Natural killer cell (primary cell): ENCODE data around the gene CORO2B. TPM values are rescaled to one million over a fixed set of nuclear protein-coding genes. Genes with fewer than 3 reads are reported as not detected.

Experiments
- ATAC-seq, 3 donors: fragments of 150-1000 bp in 2 of 3; fragments of 200-7000 bp in 1 of 3; cut with Tn5 transposase; 1 replicate in 1 of 3; 2 replicates in 2 of 3; pipeline ENCODE4 v1.10.0; 2021; ENCODE audit warnings: mild to moderate bottlenecking in 2 of 3, moderate library complexity in 2 of 3
- DNase-seq, 2 donors: peaks; one replicate each; pipeline versions ENCODE4 v3.0.0 to v3.0.0-alpha.2; 2013 to 2021; ENCODE audit warnings: mixed read lengths in 1 of 2
- H3K27ac ChIP-seq: one replicate; pipeline ENCODE4 v1.5.1; 2013; ENCODE audit warnings: mild to moderate bottlenecking, low read length
- H3K27me3 ChIP-seq: one replicate; pipeline ENCODE4 v1.6.1; 2013; ENCODE audit warnings: low read length; ENCODE audit not compliant: control insufficient read depth, insufficient read depth
- H3K36me3 ChIP-seq: one replicate; pipeline ENCODE4 v1.6.1; 2013; ENCODE audit warnings: low read length; ENCODE audit not compliant: control insufficient read depth, insufficient read depth
- H3K4me1 ChIP-seq: one replicate; pipeline ENCODE4 v1.6.1; 2013; ENCODE audit warnings: low read length; ENCODE audit not compliant: control insufficient read depth, insufficient read depth
- H3K4me3 ChIP-seq: one replicate; pipeline ENCODE4 v1.5.1; 2013; ENCODE audit warnings: low read length
- H3K9me3 ChIP-seq: one replicate; pipeline ENCODE4 v1.6.1; 2013; ENCODE audit warnings: low read length; ENCODE audit not compliant: control insufficient read depth, insufficient read depth
- H3K27ac Mint-ChIP-seq, 2 donors: one replicate each; pipeline ENCODE4 v1.8.0; 2022; ENCODE audit warnings: mild to moderate bottlenecking in 2 of 2, mixed read lengths in 2 of 2, moderate library complexity in 1 of 2
- H3K27me3 Mint-ChIP-seq, 2 donors: one replicate each; pipeline ENCODE4 v1.8.0; 2022; ENCODE audit warnings: low read depth in 2 of 2, mixed read lengths in 2 of 2
- H3K36me3 Mint-ChIP-seq: one replicate; pipeline ENCODE4 v1.8.0; 2022; ENCODE audit warnings: mixed read lengths
- H3K4me1 Mint-ChIP-seq, 2 donors: one replicate each; pipeline ENCODE4 v1.8.0; 2022; ENCODE audit warnings: mixed read lengths in 2 of 2
- H3K4me3 Mint-ChIP-seq: one replicate; pipeline ENCODE4 v1.8.0; 2022; ENCODE audit warnings: mild to moderate bottlenecking, moderate library complexity, mixed read lengths
- H3K9me3 Mint-ChIP-seq, 2 donors: one replicate each; pipeline ENCODE4 v1.8.0; 2022; ENCODE audit warnings: mixed read lengths in 2 of 2
- WGBS: methylation state at CpG from one replicate; pipeline ENCODE4 v1.1.7; 2013; ENCODE audit warnings: missing lambda C conversion rate; ENCODE audit not compliant: insufficient coverage; 5-methylcytosine and 5-hydroxymethylcytosine counted together
- intact Hi-C: fragments of 100-400 bp; cut with micrococcal nuclease; formaldehyde crosslinking; loops from one replicate; pipeline ENCODE4 v1.14.2; 2022
- total RNA-seq, 4 donors: library from RNA; stranded (reverse); fragments of 120-200 nt in 1 of 4; gene quantifications; one replicate each; pipeline versions ENCODE4 v1.2.3 to v1.2.4, GENCODE V29; 2013 to 2022
- TF ChIP-seq, protein P1 (sequence below): fragments of 200-600 bp; IDR thresholded peaks from one replicate; pipeline ENCODE4 v1.8.0; 2022; ENCODE audit warnings: antibody characterized with exemption

CORO2B gene
- total RNA-seq, 3 donors from 2014 or later (not counting 1 experiment from before 2014, with no cell fraction given): 0.13 TPM; not detected in 2

DNA sequence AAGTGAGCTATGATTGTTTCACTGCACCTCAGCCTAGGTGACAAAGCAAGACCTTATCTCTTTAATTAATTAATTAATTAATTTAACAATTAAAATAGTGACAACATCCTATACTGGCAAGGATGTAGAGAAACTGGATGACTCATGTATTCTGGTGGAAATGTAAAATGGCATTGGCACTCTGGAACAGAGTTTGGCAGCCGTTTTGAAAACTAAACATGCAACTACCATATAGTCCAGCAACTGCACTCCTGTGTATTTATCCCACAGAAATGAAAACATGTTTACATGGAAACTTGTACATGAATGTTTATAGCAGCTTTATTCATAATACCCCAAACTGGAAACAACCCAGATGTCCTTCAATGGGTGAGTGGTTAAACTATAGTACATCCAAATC, 185.3 kb downstream of the CORO2B start:
- no peaks in the 10 kb centered on the region for H3K9me3 ChIP-seq
- Mint-ChIP-seq H3K27me3 (peaks cover 9 to 16% of the 10 kb centered on the region in 2 donors), H3K9me3 (no peaks in the 10 kb centered on the region), H3K36me3 (no peaks in the 10 kb centered on the region), H3K4me1 (no peaks in the 10 kb centered on the region), H3K4me3 (no peak overlapping the region), H3K27ac (no peak overlapping the region)
- no peak for ATAC-seq
- 100% methylated on average over 1 of the region's 1 CpG for WGBS
- H3K27me3 ChIP-seq: no peaks in the 10 kb centered on the region
- no peak overlapping the region for H3K27ac ChIP-seq
- TF ChIP-seq, protein P1, sequence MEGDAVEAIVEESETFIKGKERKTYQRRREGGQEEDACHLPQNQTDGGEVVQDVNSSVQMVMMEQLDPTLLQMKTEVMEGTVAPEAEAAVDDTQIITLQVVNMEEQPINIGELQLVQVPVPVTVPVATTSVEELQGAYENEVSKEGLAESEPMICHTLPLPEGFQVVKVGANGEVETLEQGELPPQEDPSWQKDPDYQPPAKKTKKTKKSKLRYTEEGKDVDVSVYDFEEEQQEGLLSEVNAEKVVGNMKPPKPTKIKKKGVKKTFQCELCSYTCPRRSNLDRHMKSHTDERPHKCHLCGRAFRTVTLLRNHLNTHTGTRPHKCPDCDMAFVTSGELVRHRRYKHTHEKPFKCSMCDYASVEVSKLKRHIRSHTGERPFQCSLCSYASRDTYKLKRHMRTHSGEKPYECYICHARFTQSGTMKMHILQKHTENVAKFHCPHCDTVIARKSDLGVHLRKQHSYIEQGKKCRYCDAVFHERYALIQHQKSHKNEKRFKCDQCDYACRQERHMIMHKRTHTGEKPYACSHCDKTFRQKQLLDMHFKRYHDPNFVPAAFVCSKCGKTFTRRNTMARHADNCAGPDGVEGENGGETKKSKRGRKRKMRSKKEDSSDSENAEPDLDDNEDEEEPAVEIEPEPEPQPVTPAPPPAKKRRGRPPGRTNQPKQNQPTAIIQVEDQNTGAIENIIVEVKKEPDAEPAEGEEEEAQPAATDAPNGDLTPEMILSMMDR: no peak
- intact Hi-C loops: no loop called here
- no peaks in the 10 kb centered on the region for H3K4me1 ChIP-seq
- H3K4me3 ChIP-seq: no peak overlapping the region
- no peak for DNase-seq
- H3K36me3 ChIP-seq: no peaks in the 10 kb centered on the region

DNA sequence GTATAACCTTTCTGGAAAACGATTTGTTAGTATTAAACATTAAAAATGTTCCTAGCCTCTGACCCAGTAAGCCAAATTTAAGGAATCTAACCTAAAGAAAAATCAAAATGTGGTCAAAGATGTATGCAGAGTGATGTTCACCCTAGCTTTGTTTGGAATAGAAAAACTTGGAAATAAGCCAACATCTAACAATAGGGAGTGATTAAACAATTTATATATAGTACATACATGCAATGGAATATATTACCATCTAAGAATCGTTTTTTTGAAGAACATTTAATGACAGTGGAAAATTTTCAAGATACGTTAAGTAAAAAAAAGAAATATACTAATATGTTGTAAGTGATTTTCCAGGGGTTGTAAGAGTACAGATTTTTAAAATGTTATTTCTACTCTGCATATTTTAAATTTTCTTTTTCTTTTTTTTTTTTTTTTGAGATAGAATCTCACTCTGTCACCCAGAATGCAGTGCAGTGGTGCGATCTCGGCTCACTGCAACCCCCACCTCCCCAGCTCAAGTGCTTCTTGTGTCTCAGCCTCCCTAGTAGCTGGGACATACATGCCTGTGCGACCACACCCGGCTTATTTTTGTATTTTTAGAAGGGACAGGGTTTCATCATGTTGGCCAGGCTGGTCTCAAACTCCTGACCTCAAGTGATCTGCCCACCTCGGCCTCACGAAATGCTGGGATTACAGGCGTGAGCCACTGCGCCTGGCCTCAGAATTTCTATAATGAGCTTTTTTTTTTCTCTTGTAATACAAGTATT, 187.0 kb downstream of the CORO2B start:
- TF ChIP-seq, protein P1: no peak
- intact Hi-C loops: no loop called here
- no peak overlapping the region for H3K4me3 Mint-ChIP-seq
- peaks cover 2 to 14% of the 10 kb centered on the region in 2 donors for H3K27me3 Mint-ChIP-seq
- Histone ChIP-seq H3K36me3 (no peaks in the 10 kb centered on the region), H3K9me3 (no peaks in the 10 kb centered on the region), H3K4me3 (no peak overlapping the region), H3K4me1 (no peaks in the 10 kb centered on the region), H3K27ac (no peak overlapping the region), H3K27me3 (no peaks in the 10 kb centered on the region)
- H3K27ac Mint-ChIP-seq: no peak overlapping the region
- H3K9me3 Mint-ChIP-seq: no peaks in the 10 kb centered on the region
- H3K4me1 Mint-ChIP-seq: peaks cover 0 to 4% of the 10 kb centered on the region in 2 donors
- H3K36me3 Mint-ChIP-seq: no peaks in the 10 kb centered on the region
- 87% methylated on average over 6 of the region's 11 CpGs for WGBS
- ATAC-seq: no peak
- DNase-seq: no peak

DNA sequence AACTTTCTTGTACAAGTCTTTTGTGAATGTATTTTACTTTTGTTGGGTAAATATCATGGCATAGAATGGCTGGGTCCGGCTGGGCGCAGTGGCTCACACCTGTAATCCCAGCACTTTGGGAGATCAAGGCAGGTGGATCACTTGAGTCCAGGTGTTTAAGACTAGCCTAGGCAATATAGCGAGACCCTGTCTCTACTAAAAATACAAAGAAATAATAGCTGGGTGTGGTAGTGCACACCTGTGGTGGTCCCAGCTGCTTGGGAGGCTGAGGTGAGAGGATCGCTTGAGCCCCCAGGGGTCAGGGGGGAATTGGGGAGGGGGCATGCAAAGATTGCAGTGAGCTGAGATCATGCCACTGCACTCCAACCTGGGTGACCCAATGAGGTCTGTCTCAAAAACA, 189.0 kb downstream of the CORO2B start:
- DNase-seq (no peak), ATAC-seq (no peak)
- no peak overlapping the region for H3K27ac Mint-ChIP-seq
- no peaks in the 10 kb centered on the region for H3K9me3 Mint-ChIP-seq
- 61% methylated on average over 3 of the region's 4 CpGs for WGBS
- TF ChIP-seq, protein P1: no peak
- Histone ChIP-seq H3K4me3 (no peak overlapping the region), H3K27me3 (no peaks in the 10 kb centered on the region), H3K36me3 (no peaks in the 10 kb centered on the region), H3K4me1 (no peaks in the 10 kb centered on the region), H3K9me3 (no peaks in the 10 kb centered on the region), H3K27ac (no peak overlapping the region)
- no peaks in the 10 kb centered on the region for H3K36me3 Mint-ChIP-seq
- intact Hi-C loops: no loop called here
- H3K27me3 Mint-ChIP-seq: peaks cover 2 to 5% of the 10 kb centered on the region in 2 donors
- H3K4me3 Mint-ChIP-seq: no peak overlapping the region
- peaks cover 0 to 8% of the 10 kb centered on the region in 2 donors for H3K4me1 Mint-ChIP-seq

DNA sequence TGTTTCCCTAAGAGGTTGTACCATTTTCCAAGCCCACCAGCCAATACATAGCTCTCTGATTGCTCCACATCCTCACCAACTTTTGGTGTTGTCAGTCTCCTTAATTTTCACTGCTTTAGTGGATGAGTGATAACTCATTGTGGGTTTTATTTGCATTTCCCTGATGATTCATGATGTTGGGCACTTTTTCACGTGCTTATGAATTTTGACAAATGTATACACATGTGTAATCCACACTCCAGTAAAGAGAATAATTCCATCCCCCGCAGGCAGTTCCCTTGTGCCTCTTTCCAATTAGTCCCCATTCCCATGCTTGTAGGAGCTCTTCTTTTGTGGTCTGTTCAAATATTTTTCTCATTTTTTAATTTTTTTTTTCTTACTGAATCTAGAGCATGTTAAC, 189.5 kb downstream of the CORO2B start:
- 52% methylated on average over 2 of the region's 2 CpGs for WGBS
- no peak for DNase-seq
- peaks cover 2 to 5% of the 10 kb centered on the region in 2 donors for H3K27me3 Mint-ChIP-seq
- Histone ChIP-seq H3K4me3 (no peak overlapping the region), H3K4me1 (no peaks in the 10 kb centered on the region), H3K27ac (no peak overlapping the region), H3K27me3 (no peaks in the 10 kb centered on the region), H3K36me3 (no peaks in the 10 kb centered on the region), H3K9me3 (no peaks in the 10 kb centered on the region)
- intact Hi-C loops: no loop called here
- H3K4me1 Mint-ChIP-seq: peaks cover 0 to 8% of the 10 kb centered on the region in 2 donors
- no peaks in the 10 kb centered on the region for H3K9me3 Mint-ChIP-seq
- TF ChIP-seq, protein P1: no peak
- H3K4me3 Mint-ChIP-seq: no peak overlapping the region
- H3K36me3 Mint-ChIP-seq: no peaks in the 10 kb centered on the region
- ATAC-seq: no peak
- no peak overlapping the region for H3K27ac Mint-ChIP-seq
